Stimulated activated CD4-positive, alpha-beta T cell treated with anti-CD3 and anti-CD28 coated beads, Interleukin-2, amount 100 ng/mL, for 48 hours (primary cell): Measurements from ENCODE around the gene ANKRD33B.
"Not testable (repeated sequence)": the region's sequence is repeated elsewhere in the genome, so short reads cannot be mapped to it uniquely, and the experiment has no call there.

Experiments
- DNase-seq, 2 donors: peaks; one replicate each; pipeline ENCODE4 v3.0.0-alpha.2; 2020

The ANKRD33B gene

DNA sequence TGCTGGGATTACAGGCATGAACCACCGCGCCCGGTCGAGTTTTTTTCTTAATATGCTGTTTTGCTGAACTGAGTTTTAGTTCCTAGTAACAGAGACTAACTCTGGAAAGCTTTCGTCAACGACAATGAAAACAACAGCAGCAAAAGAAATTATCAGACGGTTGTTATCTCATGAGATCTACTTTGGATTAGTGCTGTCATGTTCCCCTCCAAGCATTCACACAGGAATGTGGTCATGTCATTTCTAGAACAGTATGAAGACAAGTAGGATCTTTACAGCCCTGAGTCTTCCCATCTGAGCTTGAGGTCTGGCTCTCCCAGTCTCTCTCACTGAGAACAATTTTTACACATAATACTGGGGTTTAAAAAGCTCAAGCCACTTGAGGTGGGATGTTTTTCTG, 4.0 kb upstream of the ANKRD33B start:
- DNase-seq = no peak

DNA sequence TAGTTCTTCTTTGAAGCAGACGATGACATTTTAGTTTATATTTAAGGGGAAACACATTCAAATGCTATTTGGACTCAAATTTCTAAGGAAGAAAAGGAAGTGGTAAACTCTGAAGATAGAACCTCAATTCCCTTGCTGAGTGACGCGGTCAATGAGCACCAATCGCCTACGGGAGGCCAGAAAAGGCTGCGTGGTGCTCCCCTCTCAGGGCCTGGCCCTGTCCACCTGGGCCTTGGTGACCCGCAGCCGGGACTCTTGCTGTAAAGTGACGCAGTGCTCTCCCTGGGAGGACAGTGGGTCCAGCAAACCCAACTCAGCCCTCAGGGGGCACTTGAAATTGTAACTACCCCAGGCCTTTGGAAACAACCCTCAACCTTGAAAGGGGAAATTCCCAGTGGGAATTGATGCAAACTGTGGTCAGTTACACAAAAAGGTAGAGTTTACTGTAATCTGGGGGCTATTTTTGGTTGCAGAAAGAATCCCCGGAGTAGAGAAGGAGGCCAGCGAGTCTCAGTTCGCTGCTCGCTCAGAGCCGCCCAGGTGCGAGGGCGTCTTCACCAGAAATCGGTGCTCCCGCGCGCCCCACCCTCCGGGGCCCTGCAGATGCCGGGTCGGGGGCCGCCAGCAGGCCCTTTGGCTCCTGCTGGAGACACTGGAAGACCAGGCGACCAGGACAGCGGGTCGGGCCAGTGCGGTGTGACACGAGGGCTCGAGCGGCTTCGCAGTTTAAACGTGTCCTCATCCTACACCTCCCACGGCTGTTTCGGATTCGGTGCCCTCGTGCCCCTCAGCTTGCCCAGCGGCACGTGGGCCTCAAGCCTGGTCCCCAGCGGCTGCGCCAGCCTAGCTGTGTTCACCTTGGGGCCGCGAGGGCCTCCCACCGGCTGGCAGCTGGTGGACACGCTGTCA, 1.4 kb upstream of the ANKRD33B start:
- no peak for DNase-seq

DNA sequence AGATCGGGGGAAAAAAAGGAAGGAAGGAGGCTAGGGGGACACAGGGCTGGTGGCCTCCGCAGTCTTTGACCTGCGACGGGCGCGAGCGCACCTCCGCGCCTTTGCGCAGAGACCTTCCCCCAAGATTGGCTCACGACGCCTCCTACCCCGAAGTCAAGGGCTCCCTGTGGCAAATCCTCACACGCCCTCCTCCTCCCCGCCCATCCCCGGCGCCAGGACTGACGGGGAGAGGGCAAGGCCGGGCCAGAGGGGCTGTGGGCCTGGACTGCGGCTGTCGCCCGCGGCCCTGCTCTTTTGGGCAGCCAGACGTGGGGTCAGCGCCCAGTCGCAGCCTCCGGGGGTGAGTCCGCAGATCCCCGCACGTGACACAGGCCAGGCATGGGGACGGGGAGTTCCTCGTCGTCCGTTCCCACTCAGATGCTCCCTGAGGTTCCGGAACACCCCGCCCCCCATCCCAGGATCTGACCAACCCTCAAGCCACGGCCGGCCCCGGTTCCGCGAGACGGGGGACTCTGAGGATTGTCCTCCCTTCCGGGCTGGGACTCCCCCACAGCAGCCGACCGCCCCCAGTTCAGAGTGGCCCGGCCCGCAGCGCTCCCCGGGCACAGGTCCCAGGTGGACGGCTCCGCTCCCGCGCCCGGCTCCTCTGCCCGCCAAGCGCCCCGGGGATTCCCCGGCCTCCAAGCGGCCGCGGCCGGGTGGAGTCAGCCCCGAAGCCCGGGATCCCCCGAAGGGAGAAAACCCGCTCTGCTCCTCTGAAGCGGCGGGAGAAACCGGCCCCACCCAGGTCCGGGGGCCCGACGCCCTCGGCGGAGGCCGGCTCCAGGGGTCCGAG, 543 bp upstream of the ANKRD33B start:
- DNase-seq = peak; percentile 47

DNA sequence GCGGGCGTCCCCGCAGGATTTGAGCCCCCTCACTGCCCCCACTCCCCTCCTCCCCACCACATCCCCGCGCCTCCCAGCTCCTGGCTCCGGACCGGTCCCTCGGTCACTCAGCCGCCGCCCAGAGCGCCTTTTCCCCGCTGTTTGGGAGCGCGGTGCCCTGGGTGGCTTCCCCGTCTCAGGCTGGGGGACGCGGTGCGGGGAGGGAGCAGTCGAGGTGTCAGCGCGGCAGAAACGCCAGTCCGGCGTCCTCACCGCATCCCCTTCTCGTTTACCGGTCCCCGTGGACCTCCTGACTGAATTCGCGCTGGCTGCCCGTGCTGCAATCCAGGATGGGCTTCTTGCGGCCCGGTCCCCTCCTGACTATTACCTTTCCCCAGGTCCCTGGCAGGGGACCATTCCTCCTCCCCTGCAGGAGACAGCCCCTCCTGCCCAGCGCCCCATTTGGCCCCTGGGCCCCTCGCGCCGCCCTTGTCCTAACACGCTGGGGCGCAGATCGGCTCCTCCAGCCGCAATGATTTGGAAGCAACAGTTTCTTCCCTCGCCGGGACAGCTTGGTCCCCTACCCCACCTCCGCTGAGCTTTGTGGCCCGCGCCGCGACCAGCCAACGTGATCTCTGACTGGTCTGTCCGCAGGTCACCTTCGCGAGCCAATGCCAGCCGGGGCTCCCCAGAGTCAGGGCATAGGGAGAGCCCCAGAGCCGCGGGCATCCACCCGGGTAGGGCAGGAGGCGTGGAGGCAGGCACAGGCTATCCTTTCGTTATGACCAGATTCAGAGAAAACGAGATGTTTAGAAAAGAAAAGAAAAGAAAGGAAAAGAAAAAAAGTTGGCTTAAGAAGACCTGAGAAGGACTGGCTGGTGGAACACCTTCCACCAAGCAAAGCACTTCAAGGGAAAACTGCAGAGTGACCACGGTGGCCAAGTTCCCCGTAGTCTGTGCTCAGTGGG, 1.2 kb downstream of the ANKRD33B start:
- no peak for DNase-seq

DNA sequence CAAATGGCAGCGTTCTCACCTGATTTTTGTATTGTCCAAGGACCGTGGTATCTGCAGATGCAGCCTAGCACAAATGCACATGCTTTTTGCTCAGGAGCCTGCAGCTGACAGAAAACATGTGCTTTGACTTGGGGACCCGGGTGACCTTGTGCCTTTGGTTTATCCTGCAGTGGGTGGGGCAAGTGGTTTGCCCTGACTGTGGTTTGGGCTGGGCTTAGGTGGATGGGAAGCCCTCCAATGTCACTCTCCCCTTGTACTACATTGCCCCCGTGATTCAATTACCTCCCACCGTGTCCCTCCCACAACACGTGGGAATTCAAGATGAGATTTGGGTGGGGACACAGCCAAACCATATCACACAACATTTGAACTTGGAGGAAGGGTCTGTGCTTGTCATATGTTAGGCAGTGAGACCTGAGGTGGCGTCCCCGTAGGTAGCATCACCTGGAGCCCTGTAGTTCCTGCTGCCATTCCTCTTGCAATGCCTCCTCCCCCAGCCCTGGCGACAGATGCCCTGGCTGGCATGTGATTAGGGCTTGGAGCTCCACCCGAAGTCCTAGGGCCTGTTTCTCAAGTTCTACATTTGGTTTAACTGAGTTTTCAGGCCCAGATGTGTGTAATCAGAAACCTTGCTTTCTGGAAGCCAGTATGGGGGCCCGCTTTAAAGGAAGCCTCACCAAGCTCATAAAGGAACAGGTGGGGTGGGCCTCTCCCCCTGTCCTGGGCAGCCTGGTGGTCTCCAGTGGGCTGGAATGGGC, 2.1 kb downstream of the ANKRD33B start:
- DNase-seq = no peak

DNA sequence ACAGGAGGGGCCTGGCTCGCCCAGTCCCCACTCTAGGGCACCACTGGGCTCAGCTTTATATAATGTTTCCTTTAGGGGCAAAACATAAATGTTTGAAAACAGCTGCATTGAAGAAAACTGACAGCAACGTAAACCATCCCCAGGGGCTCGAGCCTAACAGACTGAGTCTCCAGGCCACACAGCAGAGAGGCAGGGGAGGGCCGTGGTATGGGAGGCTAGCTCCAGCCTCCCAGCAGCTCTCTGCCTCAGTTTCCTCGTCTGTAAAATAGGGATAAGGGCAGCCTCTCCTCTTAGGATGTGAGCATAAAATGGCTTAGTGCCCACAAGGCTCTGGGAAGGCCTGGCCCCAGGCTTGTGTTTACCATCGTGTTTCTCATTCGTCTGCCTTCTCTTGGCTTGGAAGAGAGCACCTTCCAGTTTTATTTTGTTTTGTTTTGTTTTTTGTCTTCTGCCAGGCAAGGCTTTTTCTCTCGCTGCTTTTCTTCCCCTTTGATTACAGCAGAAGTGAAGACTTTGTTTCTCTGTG, 2.7 kb downstream of the ANKRD33B start:
- no peak for DNase-seq

DNA sequence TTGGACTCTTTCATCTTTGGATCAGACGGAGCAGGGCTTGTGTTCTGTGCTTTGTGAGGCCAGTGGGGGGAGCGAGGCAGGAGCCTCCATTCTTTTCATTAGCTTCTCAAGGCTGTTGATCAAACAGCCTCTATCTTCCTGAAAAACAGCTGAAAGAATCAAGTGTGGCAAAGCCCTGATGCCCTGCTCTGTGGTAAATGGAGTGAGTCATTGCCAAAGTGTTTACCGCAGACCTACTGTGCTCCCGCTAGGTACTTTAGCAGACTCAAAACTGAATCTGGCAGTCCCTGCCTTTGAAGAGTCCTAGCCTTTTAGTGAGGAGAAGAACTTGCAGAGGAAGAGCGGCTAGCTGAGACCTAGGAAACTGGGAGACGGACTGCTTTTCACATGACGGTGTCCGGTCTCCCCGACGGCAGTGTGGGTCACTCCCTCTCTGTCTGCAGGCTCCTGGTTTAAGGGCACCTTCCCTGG, 3.3 kb downstream of the ANKRD33B start:
- DNase-seq = no peak

DNA sequence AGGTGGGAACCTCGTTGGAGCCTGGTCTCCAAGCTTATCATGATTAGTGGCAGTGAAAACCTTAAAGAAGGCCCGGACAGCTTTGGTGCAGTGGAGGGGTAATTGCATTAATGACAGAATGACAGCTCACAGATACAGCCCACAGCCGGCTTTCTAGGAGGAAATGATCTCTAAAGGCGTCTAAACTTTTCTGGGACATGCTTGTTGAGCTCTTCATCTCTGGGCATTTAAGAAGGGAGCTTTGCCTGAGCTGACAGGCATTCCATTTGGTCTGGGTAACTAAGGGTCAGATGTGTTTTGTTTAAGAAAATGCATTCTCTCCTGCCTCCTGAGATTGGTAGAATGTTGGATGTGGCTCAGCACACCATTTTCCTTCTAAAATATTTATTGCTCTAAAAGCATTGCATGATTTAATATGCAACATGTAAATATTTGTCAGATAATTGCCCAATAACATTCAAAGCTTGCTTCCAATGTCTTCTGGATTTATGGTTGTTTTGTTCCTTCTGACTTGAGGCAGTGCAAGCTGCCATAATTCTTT, 4.0 kb downstream of the ANKRD33B start:
- DNase-seq = no peak

DNA sequence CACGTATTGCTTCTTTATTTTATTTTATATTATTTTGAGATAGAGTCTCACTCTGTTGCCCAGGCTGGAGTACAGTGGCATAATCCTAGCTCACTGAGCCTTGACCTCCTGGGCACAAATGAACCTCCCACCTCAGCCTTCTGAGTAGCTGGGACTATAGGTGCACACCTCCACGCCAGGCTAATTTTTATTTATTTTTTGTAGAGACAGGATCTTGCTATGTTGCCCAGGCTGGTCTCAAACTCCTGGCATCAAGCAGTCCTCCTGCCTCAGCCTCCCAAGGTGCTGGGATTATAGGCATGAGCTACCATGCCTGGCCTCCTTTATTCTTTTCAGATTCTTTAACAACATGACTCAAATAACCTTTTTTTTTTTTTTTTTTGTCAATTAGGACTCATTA, 6.7 kb downstream of the ANKRD33B start:
- not testable (repeated sequence) for DNase-seq

DNA sequence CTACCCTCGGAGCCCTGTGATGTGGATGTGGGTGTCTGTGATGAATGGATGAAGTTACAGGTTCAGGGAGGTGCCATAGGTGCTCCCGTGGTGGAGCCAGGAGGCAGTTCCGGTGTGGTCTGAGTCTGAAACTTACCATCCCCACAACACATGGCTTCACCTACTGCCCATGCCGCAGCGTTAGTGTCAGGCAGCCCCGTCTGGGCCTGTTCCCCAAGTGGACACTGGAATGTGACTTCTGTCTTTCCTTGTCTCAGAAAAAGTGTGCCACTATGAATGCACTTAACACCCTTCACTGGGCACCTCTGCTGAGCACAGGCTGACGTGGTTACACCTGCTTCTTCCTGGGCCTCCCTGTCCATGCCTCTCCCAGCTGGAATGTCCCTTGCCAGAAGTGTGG, 8.6 kb downstream of the ANKRD33B start:
- DNase-seq = no peak

DNA sequence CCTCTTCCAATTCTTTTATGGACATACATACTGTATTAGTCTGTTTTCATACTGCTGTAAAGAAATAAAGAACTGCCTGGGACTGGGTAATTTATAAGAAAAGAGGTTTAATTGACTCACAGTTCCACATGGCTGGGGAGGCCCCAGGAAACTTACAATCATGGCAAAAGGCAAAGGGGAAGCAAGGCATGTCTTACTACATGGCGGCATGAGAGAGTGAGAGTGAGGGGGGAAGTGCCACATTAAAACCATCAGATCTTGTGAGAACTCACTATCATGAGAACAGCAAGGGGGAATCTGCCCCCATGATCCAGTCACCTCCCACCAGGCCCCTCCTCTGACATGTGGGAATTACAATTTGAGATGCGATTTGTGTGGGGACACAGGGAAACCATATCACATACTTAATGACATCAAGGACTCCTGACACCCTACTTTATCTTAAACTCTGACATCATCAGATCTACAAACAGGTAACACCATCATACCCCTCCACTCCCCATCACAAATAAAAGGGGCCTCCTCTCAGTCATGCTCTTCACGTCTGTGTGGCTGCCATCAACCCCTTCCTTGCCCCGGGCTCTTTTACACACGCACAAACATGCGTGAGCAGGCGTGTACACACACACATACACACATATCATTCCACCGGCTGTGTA, 9.7 kb downstream of the ANKRD33B start:
- no peak for DNase-seq

DNA sequence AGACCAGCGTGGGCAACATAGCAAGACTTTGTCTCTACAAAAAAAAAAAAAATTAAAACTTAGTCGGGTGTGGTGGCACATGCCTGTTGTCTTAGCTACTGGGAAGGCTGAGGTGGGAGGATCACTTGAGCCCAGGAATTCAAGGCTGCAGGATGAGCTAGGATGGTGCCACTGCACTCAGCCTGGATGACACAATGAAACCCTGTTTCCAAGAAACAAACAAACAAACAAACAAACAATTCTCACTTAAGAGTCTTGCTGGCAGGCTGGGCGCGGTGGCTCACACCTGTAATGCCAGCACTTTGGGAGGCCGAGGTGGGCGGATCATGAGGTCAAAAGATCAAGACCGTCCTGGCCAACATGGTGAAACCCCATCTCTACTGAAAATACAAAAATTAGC, 11.0 kb downstream of the ANKRD33B start:
- not testable (repeated sequence) for DNase-seq

DNA sequence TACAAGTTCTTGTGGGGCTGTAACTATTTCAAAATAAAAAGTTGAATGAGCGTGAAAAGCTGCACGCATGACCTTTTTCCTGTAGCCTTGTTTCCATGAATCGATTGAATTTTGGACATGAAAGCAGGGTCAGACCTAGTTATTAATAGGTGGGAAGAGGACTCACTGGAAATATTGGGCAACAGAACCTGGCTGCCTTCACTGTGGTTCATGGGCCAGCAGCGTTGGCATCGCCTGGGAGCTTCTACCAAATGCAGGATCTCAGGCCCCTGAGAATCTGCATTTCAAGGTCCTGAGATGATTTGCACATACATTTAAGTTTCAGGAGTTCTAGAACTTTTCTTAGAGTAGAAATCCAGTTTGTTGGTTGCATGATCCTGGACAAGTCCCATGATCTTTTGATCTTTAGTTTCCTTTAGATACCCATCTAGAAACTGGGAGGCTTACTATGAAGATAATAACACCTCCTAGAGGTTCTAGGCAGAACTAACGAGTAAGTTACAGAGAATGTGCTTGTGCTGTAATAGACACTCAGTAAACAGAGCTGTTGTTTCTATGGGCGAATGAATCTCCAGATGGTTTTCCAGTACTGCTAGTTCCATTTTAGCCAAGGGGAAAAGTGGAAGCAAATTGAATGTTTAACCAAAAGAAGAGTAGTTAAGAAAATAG, 12.4 kb downstream of the ANKRD33B start:
- no peak for DNase-seq

DNA sequence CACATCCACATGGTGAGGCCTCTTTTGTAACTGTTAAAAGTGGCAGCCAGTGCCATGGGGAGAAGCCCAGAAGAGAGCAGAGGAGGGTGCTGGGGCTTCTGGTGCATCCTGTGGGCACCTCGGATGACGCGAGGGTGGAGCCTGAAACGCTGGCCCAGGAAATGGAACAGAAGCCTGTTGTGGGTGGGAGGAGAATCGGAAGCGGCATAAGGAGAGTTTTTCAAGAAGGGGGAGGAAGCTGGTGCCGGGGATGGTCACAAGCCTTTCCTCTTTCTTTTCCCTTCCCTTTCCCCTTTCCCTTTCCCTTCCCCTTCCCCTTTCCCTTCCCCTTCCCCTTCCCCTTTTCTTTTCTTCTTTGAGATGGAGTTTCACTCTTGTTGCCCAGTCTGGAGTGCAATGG, 12.9 kb downstream of the ANKRD33B start:
- no peak for DNase-seq

DNA sequence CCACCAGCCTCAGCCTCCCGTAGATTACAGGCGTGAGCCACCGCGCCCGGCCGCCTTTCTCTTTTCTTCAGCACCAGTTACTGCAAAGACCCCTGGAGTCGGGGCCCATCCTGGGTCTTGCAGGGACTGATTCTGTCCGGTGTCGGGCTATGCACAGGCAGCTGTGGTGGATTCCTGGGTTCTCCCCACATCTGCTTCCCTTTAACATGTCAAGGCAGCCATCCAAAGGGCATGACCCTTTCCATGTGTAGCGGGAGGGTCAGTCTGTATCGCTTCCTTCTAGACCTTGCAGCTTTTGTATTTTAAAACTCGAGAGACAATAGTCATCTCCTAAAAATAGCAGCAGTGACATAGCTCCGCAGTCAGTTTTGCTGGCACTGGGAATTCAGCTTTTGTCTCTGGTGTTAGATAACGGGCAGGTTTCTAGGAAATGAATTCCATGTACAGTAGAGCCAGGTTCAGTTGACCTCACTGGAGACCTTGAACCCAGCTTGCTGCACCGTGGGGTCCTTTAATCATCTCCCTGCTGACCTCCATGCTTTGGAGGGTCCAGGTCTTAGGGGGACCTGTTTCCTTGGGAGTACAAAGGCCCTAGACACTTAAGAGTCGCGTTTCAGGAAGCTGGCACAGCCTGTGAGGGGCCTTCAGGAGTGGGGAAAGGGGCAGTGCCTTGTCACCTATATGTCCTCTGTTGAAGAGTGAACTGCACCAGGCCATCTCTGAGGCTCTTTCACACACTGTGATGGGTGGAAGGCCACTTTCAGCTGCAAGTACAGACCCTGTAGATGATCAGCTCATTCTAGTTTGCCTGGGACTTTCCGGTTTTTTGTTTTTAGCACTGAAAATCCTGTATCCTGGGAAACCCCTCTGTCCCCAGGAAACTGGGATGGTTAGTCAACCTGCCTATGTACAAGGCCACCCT, 13.8 kb downstream of the ANKRD33B start:
- no peak for DNase-seq

DNA sequence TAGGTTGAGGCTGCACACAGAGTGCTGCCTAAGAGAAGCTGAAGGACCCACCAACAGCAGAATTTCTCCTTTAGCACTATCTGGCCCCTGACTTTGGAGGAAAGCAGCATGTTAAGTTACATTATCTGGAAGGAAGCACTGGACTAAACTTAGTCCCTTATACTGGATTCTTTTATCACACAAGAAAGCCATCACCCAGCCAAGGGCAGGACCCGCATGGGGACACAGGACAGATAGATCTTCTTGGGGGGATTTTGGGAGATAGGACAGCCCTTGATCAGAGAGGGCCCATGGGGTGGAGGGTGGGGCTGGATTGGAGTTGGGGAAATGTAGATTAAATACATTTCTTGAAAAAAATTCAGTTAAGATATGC, 14.4 kb downstream of the ANKRD33B start:
- DNase-seq = no peak

DNA sequence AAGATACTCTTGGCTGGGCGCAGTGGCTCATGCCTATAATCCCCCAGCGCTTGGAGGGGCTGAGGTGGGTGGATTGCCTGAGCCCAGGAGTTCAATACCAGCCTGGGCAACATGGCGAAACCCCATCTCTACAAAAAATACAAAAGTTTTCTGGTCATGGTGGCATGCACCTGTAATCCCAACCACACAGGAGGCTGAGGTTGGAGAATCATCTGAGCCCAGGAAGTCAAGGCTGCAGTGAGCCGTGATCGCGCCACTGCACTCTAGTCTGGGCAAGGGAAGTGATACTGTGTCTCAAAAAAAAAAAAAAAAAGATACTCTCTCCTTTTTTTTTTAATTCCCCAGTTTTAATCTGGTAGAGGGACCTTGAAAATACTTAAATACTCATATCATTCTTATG, 15.0 kb downstream of the ANKRD33B start:
- no peak for DNase-seq

DNA sequence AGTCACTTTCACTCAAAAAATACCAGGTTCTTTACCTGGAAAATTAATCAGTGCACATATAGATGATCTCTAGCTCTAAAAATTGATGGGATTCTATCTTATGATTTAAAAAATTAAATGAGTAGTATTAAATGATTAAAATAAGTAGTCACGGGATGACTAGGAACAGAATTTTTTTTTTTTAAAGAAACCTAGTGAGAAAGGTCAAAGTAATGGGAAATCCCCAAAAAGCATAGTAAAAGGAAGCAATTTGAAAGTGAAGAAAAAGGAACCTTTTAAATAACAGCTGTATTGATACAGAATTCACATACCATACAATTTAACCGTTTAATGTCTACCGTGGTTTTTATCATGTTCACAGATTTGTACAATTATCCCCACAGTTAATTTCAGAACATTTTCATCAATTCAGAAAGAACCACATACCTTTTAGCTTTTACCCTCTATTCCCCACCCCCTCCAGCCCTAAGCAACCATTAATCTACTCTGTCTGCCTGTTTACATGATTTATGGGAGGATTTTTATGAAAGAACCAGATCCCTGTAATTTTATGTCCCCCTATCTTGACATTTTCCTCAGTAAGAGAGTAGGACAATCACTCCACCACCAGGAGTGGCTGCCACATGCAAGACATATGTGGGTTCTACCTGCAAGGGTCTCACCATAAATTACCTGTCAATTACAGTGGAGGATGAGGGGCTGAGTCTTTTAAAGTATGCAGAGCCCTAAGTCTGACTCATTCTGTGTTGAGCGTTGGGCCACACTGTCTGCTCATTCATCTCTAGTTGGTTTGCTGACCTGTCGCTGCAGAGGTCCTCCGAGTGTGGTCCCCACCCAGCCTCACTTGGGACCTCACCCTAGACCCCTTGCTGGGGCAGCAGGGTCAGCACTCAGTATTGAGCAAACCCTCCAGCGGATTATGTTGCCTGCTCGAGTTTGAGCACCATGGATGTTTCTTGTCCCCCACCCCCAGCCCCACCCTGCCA, 16.0 kb downstream of the ANKRD33B start:
- no peak for DNase-seq
